ENCODE measurements around the gene USP2. TPM values are rescaled to one million over a fixed set of nuclear protein-coding genes. Genes with fewer than 3 reads are reported as not detected.

Gene USP2
- total and polyA plus RNA-seq, 2 of the 8 experiments (the other 6 are each of a cell fraction or from before 2014, with no cell fraction given): 2.2 to 6.9 TPM

GRCh38 chr11:119374632-119375336 lies 6.7 kb downstream of the USP2 start:
- H4K20me1 ChIP-seq (replicated peaks in 1 of 2; ENCODE audit: control insufficient read depth in 1 of 2, insufficient read depth in 2 of 2, low read length in 2 of 2): peaks cover 0 to 5% of the 10 kb centered on the region in 2 experiments
- no peak overlapping the region for H3K56ac ChIP-seq (replicated peaks; ENCODE audit: insufficient read length, low read depth, low read length)
- H3K27me3 ChIP-seq (replicated peaks in 1 of 4; ENCODE audit: control insufficient read depth in 3 of 4, extremely low read depth in 1 of 4, insufficient read depth in 3 of 4, low read length in 3 of 4): peaks cover 0 to 3% (median 0%) of the 10 kb centered on the region in 4 experiments; a peak in 1 of 7 replicates
- peak overlapping the region; percentile 59; the same call in 1 of the 2 replicates for H4K8ac ChIP-seq (ENCODE audit: extremely low read depth, insufficient read depth, low read length)
- CTCF ChIA-PET (ENCODE audit: partially characterized antibody): interaction anchor here (0.6 to 26.3 kb wide), 40 partner anchors 10 to 680 kb away, joined by 3 to 474 read pairs (median 4); partner anchors contain the start of genes C1QTNF5, MFRP, RNF26 and USP2
- FAIRE-seq (no peak), DNase-seq (ENCODE audit: low read depth in 1 of 2, low spot score in 2 of 2) (peak in 1 of 2 experiments; percentile 43)
- H2AK5ac ChIP-seq (ENCODE audit: low read depth, low read length): no peak overlapping the region
- no peak overlapping the region for H3K4me3 ChIP-seq (ENCODE audit: extremely low read depth in 1 of 4, insufficient read depth in 2 of 4, low read depth in 3 of 4, low read length in 4 of 4)
- no peak overlapping the region for H2AFZ ChIP-seq (ENCODE audit: low read length)
- peaks cover 9 to 56% (median 38%) of the 10 kb centered on the region in 4 experiments for H3K4me1 ChIP-seq (replicated peaks in 1 of 4; ENCODE audit: control insufficient read depth in 3 of 4, insufficient read depth in 4 of 4, low read length in 3 of 4)
- no peaks in the 10 kb centered on the region for H3K36me3 ChIP-seq (ENCODE audit: control insufficient read depth in 2 of 4, insufficient read depth in 4 of 4, low read length in 3 of 4)
- H3K18ac ChIP-seq (ENCODE audit: extremely low read depth, low read length): no peak overlapping the region; the same call in 1 of the 2 replicates
- no peak for TF ChIP-seq SP2 (IDR thresholded peaks at IDR 0.05; ENCODE audit: low read length)
- H3K27ac ChIP-seq (ENCODE audit: low read depth, low read length): no peak overlapping the region
- no peak overlapping the region for H3K14ac ChIP-seq (ENCODE audit: insufficient read length)
- H3K79me1 ChIP-seq (ENCODE audit: low read depth, low read length): no peaks in the 10 kb centered on the region
- H3K79me2 ChIP-seq (ENCODE audit: control insufficient read depth in 1 of 2, insufficient read depth in 2 of 2, low read length in 2 of 2): no peaks in the 10 kb centered on the region
- H3K4ac ChIP-seq (replicated peaks; ENCODE audit: insufficient read length, low read depth, low read length): peak overlapping the region; percentile 48
- peak overlapping the region; percentile 50; the same call in 1 of the 2 replicates for H2BK12ac ChIP-seq (ENCODE audit: low read depth, low read length)
- POLR2A ChIA-PET (ENCODE audit: partially characterized antibody): interaction anchor here (0.6 to 6.6 kb wide), 7 partner anchors 10 to 43 kb away, joined by 3 to 32 read pairs (median 4); no protein-coding TSS in a partner anchor
- H3K4me2 ChIP-seq (ENCODE audit: insufficient read depth in 1 of 2, low read depth in 2 of 2, low read length in 2 of 2): peak overlapping the region in 1 of 2 experiments; percentile 13; a peak in 1 of 4 replicates
- H2BK20ac ChIP-seq (ENCODE audit: low read length): 0 out of 2 replicates have a peak overlapping the region, but pooled peaks have one; percentile 48
- 67% methylated on average over 11 of the region's 11 CpGs; no CpG with 5 or more reads in 1 of the 2 experiments for WGBS, 2 experiments (ENCODE audit: extremely low coverage in 1 of 2, insufficient coverage in 1 of 2, insufficient read length in 1 of 2, insufficient replicate concordance in 2 of 2, low coverage in 1 of 2, low lambda C conversion rate in 2 of 2, missing lambda C conversion rate in 1 of 2)
- 0 out of 2 replicates have a peak overlapping the region, but pooled peaks have one; percentile 3 for H2BK15ac ChIP-seq (ENCODE audit: low read length)
- H3K23me2 ChIP-seq (ENCODE audit: low read depth, low read length): peaks cover 8% of the 10 kb centered on the region; the same call in 1 of the 2 replicates
- no peak overlapping the region for H3K23ac ChIP-seq (ENCODE audit: insufficient read length)
- peak overlapping the region; percentile 20 for H4K91ac ChIP-seq (replicated peaks; ENCODE audit: insufficient read length, low read length)
- H2BK5ac ChIP-seq (ENCODE audit: low read depth, low read length): no peak overlapping the region
- no peak overlapping the region for H4K5ac ChIP-seq (ENCODE audit: insufficient read length, low read depth, low read length)
- H3K9me3 ChIP-seq (ENCODE audit: insufficient read depth in 2 of 2, low read depth in 1 of 2, low read length in 1 of 2): no peaks in the 10 kb centered on the region
- no peak overlapping the region for H3K9ac ChIP-seq (replicated peaks in 1 of 4; ENCODE audit: extremely low read depth in 1 of 4, low read depth in 3 of 4, low read length in 3 of 4)
- H2BK120ac ChIP-seq (replicated peaks; ENCODE audit: low read depth, low read length): no peak overlapping the region
